Measurements from ENCODE around the gene PYCR2. TPM values are rescaled to one million over a fixed set of nuclear protein-coding genes. Genes with fewer than 3 reads are reported as not detected.
"Not testable (repeated sequence)": the region's sequence is repeated elsewhere in the genome, so short reads cannot be mapped to it uniquely, and the experiment has no call there.

Gene PYCR2
- total RNA-seq, 1 donor from 2014 or later, result 37.8 TPM

DNA sequence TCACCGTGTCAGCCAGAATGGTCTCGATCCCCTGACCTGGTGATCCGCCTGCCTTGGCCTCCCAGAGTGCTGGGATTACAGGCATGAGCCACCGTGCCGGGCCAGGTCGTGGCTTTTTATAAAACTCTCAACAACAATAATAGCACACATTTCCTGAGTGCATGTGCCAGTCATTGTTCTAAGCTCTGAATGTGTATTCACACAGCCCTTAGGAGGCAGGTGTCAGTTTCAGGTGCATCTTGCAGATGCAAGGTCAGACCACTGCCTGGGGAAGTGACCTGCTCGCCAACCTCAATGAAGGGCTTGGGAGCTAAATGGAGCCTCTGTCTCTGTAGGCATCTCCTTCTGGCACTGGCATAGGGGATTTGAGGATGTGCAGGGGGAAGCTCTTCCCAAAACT lies 18.5 kb upstream of the PYCR2 start:
- TF ChIP-seq, protein P1, sequence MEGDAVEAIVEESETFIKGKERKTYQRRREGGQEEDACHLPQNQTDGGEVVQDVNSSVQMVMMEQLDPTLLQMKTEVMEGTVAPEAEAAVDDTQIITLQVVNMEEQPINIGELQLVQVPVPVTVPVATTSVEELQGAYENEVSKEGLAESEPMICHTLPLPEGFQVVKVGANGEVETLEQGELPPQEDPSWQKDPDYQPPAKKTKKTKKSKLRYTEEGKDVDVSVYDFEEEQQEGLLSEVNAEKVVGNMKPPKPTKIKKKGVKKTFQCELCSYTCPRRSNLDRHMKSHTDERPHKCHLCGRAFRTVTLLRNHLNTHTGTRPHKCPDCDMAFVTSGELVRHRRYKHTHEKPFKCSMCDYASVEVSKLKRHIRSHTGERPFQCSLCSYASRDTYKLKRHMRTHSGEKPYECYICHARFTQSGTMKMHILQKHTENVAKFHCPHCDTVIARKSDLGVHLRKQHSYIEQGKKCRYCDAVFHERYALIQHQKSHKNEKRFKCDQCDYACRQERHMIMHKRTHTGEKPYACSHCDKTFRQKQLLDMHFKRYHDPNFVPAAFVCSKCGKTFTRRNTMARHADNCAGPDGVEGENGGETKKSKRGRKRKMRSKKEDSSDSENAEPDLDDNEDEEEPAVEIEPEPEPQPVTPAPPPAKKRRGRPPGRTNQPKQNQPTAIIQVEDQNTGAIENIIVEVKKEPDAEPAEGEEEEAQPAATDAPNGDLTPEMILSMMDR (conservative IDR thresholded peaks at IDR 0.05; ENCODE audit: low read depth, low read length), result no peak
- H3K4me3 ChIP-seq (ENCODE audit: low read depth, low read length), result no peak overlapping the region
- DNase-seq (ENCODE audit: low read depth), result no peak

DNA sequence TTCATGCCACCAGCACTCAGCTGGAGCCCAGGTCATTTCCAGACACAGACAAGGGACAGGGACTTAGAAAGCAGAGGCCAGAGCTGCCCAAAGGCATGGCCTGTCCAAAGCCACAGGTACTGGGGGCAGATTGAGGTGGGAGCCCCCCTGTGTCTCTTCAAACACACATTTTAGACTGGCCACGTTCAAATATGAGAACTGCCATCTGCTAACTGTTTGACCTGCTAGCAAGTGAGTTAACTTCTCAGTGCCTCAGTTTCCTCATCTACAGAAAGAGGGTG lies 17.8 kb upstream of the PYCR2 start:
- TF ChIP-seq, protein P1 (conservative IDR thresholded peaks at IDR 0.05; ENCODE audit: low read depth, low read length), result no peak

DNA sequence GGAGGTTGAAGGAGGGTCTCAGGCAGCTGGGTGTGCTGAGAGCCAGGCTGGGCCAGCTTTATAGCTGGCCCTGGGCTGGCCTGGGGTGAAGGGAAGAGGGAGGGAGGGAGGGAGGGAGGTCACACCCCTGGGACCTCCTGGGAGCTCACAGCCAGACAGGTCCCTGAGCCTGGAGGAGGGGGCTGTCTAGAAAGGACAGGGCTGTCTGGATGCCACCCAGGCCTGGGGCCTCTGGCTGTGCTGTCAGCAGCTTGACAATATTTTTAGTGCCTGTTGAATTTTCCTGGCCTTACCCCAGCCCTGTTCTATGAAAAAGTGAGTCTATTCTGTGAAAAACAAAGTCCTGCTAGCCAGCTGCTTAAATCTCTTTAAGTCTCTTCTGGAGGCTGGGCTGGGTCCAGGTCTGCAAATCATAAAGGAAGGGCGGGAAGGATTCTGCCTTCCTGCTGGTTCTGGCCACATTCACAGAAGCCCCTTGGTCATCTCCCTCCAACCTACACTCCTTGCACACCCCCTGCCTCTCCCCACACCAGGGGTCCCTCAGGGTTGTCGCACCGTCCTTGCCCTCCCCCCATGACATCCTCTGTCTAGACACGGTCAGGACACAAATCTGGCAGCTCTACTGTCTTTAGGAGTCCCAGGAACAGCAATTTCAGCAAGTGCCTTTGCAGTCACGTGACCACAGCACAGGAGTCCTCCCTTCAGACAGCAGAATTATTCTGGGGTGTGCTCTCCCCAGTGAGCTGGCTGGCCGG lies 17.3 kb upstream of the PYCR2 start, which contains the start of gene LEFTY2:
TSS of gene LEFTY2 (minus strand) at position 34 of the 755 bp plus-strand sequence. CDS start 80 bp downstream, outside the sequence.
- no peak within 1 kb of the TSS for H3K4me3 ChIP-seq (ENCODE audit: low read depth, low read length)
- TF ChIP-seq, protein P1 (conservative IDR thresholded peaks at IDR 0.05; ENCODE audit: low read depth, low read length), result no peak
- DNase-seq (ENCODE audit: low read depth), result no peak

More for the DNA sequence above, 17.8 kb upstream of the PYCR2 start:
- no peak overlapping the region for H3K4me3 ChIP-seq (ENCODE audit: low read depth, low read length)
- DNase-seq (ENCODE audit: low read depth), result no peak

DNA sequence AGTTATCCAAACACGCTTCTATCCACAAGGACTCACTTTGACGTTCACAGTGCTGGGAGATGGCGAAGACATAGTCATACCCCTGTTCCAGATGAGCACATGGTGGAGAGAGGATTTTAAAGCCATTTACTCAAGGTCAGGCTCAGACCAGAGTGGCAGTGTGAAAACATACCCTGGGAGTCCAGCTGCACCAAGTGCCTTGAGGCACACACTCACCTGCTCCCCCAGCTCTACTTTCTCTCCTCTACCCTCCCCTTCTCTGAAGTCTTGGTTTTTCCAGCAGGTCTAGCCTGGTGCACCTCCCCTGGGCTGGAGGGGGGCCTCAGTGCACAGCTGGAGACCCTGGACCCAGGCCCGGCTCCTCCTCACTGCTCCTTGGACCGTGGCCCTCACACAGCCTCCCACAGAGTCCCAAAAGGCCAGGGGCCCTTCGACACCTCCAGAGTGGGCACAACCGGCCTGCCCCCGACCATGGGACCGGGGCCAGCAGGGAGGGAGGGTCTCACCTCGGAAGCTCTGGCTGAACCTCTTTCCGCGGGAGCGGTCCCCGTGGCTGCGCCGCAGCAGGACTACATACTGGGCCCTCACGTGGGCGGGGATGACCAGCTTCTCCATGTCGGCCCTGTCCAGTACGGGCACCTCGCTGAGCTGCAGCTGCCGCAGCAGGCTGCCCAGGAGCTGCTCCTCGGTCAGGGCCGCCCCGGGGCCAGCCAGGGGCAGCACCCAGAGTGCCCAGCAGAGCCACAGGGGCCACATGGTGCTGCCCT lies 16.5 kb upstream of the PYCR2 start:
- DNase-seq (ENCODE audit: low read depth), result no peak
- no peak overlapping the region for H3K4me3 ChIP-seq (ENCODE audit: low read depth, low read length)
- TF ChIP-seq, protein P1 (conservative IDR thresholded peaks at IDR 0.05; ENCODE audit: low read depth, low read length), result no peak

DNA sequence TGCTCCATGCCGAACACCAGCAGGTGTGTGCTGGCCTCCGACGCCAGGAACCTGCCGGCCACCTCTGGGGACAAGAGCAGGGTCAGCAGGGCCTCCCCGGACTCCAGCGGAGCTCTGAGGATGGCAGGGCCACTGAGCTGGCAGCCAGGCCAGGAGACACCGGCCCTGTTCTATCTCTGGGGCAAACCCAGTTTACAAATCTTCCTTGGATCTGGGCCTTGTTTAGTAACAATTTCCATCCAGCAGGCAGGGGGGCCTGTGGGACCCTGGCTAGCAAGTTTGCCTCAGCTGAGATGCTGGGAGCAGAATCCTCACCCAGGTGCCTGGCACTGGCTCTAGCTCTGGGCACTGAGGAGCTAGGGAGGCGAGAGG lies 15.9 kb upstream of the PYCR2 start:
- not testable (repeated sequence) for H3K4me3 ChIP-seq (ENCODE audit: low read depth, low read length); DNase-seq (ENCODE audit: low read depth)

DNA sequence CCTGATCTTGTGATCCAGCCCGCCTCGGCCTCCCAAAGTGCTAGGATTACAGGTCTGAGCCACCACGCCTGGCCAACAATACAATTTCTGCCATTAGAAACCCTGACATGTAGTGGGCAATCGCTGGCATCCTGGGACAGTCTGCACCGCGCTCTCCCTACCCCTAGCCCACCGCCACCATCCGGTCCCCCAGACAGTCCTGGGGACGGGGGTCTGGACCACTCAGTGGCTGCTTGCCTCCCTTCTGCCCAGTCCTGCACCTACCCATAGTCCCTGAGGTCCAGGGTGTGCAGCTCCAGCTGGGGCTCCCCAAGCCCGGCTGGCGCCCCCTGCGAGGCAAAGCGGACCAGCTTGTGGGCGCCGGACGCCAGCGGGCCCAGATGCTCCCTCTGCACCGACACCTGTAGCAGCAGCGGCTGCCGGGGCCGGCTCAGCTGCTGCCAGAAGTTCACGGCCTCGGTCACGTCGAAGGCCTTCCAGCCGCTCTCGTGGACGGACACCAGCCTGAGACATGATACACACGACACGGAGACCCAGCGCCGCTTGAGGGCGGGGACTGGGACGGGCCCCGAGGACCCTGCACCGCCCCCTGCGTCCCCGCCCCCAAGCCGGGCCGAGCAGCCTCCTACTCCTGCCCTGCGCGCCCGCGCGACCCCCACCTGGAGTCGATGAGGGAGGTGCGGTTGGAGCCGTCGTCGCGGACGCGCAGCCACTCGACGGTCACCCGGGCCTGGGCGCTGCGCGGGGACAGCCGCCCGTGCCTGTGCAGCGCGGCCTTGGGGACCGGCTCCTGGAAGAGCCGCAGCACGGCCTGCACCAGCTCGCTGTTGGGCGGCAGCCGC lies 15.3 kb upstream of the PYCR2 start:
- H3K4me3 ChIP-seq (ENCODE audit: low read depth, low read length); DNase-seq (ENCODE audit: low read depth): not testable (repeated sequence)

DNA sequence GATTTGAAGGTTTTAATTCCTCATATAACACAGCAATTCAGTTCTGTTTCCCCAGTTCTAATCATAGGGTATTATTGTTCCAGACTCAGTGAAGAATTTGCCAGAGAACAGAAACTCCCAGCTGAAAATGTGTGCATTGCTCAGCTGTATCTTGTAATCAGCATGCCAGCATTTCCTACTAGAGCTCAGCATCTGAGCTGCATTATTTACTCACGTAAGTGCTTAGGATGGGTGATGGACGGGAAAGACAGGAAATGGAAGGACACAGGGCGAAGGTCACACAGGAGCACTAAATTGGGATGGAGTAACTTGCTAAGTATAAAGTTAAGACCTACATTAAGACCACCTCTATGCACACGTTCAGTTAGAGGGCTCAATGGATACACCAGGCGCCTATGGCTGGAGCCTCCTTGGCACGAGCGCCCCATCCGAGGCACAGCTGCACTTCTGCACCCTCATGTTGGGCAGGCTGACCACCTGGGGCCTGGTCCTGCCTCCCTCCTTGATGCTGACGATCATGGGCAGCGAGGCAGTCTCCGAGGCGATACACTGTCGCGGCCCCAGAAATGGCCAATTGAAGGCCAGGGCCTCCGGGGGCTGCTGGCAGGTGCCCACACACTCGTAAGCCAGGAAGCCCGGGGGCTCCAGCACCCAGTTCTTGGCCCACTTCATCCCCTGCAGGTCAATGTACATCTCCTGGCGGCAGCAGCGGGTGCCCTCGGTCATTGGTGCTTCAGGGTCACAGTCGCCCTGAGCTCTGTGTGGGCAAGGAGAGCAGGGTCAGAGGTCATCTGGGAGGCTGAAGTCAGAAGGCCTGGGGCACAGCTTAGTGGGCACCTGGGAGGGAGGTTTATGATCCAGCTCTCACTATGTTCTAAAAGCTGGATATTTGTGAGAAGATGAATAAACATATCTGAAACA lies 13.3 kb upstream of the PYCR2 start:
- no peak for DNase-seq (ENCODE audit: low read depth)
- TF ChIP-seq, protein P1 (conservative IDR thresholded peaks at IDR 0.05; ENCODE audit: low read depth, low read length), result no peak
- no peak overlapping the region for H3K4me3 ChIP-seq (ENCODE audit: low read depth, low read length)

Measured in epithelial cell of proximal tubule (primary cell).